Endometrial microvascular endothelial cells (primary cell): ENCODE data around the gene GATC. TPM values are rescaled to one million over a fixed set of nuclear protein-coding genes. Genes with fewer than 3 reads are reported as not detected.

Source experiments
- in situ Hi-C: cut with HindIII; loops from 2 replicates; pipeline ENCODE4 v1.10.0; 2017; ENCODE audit warnings: low sequenced_read_pairs, low pct_unique_long_range_greater_than_20kb; ENCODE audit errors: inconsistent ontology term
- total RNA-seq: library from RNA; depleted of rRNA; stranded (reverse); fragments of >200 nt; gene quantifications from one replicate; pipeline ENCODE4 v1.2.3, GENCODE V29; 2015; ENCODE audit errors: inconsistent ontology term

Gene GATC, protein sequence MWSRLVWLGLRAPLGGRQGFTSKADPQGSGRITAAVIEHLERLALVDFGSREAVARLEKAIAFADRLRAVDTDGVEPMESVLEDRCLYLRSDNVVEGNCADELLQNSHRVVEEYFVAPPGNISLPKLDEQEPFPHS
- total RNA-seq, result 23.8 TPM

DNA sequence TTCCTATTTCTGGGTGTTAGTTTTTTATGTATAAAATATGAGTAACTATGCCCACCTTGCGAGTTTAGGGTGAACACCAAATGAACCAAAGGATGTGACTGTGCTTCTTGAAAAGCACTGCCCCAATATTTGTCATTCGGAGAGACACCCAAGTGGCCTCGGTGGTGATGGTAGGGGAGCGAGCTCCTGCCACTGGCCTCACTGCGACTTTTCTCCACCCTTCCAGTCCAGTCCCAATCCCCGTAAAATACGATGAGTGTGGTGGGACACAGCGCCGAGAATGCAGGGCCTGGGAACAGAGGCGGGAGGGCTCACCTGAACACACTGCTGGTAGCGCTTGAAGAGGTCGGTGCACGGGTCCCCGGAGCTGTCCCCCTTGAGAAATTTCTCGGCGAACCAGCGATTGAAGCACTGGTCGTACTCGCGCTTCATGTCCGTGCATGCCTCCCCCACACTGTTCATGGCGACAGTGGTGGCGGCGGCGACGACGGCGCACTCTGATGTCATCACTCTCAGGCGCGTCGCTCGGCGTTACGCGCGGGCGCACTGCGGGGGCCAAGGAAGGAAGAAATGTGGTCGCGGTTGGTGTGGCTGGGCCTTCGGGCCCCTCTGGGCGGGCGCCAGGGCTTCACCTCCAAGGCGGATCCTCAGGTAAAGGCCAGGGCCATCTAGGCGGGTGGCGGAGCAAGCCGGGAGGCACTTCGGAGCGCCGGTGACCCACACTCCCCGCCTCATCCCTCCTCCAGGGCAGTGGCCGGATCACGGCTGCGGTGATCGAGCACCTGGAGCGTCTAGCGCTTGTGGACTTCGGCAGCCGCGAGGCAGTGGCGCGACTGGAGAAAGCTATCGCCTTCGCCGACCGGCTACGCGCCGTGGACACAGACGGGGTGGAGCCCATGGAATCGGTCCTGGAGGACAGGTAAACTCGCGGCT is at the start of gene GATC, which contains the start of gene TRIAP1:
GATC (plus strand) TSS at position 534 of the 933 bp plus-strand sequence; CDS start at position 571, 37 bp downstream.
TRIAP1 (minus strand) TSS at position 474 of the 933 bp plus-strand sequence; CDS start at position 462, 12 bp downstream.
- in situ Hi-C loops, result no loop called here

DNA sequence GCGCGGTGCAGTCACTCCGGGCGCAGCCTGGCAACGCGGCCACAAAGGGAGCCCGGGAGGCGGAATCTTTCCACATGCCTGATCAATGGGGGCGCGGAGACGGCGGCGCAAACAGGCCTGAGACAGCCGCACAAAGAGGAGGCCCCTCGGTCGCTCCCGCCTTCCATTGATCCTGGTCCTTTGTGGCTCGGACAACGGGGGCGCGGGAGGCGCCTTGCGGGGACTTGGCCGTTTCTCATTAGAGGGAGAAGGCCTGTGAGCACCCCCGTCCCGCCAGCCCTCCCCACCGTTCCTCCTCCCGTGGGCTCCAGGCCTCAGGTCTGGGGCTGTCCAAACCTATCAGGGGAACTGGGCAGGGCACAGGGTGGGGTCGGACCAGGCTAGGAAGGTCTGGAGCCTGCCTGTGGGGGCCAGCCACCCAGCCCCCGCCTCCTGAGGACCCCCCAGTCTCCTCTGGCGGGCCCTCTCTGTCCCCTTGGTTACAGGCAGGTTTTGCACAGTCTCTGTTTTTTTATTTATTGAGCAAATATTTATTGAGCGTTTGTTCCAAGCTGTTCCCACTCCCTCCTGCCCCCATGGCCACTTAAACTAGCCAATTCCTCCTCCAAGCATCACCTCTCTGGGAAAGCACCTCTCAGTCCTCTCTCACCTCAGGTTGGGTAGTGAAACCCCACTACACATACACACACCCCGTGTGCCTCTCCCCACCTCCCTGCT is 48.3 kb upstream of the GATC start:
- in situ Hi-C loops, result no loop called here

DNA sequence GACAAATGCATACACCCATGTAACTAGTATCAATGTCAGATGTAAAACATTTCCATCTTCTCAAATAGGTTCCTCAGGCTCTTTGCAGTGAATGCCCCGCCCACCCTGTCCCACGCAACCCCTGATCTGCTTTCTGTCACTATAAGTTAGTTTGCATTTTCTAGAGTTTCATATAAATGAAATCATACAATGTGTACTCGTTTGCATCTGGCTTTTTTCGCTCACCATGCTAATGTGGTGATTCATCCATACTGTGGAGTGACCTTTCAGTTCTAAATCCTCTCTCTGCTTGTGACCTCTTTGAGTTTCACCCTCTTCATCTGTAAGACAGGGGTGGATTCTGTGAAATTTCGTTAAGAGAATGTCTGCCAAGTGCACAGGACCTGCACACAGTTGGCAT is 46.7 kb upstream of the GATC start:
- in situ Hi-C loops, result no loop called here

DNA sequence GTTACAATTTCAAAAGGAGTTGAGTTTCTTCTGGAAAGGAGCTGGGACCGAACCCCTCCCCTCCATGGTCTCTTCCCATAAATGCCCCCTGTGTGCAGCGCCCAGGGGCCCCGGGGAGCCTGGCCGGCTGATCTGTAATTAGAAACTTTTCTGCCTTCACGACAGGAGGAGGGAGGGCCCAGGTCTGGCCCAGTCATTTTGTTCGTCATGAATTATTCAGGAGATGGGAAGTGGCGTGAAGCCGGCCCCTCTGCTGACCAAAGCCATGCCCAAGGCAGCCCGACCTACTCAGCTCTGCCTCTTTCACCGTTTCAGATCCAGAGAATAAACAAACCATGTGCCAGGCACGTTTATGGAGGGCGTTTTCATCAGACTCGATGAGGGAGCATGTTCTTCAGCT is 44.0 kb upstream of the GATC start:
- in situ Hi-C loops, result no loop called here

DNA sequence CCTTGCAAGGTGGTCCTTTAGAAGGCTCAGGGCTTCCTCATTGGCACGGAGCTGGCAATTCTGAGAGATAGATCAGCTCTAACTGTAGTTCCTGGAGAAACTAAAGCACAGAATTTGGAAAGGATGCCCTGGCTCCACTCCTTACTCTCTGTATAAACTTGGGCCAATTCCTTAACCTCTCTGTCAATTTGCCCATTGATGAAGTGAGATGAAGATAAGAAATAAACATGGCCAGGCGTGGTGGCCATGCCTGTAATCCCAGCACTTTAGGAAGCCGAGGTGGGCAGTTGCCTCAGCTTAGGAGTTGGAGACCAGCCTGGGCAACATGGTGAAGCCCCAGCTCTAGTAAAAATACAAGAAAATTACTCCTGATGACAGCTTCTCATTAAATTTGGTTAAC is 42.4 kb upstream of the GATC start:
- in situ Hi-C loops, result no loop called here

DNA sequence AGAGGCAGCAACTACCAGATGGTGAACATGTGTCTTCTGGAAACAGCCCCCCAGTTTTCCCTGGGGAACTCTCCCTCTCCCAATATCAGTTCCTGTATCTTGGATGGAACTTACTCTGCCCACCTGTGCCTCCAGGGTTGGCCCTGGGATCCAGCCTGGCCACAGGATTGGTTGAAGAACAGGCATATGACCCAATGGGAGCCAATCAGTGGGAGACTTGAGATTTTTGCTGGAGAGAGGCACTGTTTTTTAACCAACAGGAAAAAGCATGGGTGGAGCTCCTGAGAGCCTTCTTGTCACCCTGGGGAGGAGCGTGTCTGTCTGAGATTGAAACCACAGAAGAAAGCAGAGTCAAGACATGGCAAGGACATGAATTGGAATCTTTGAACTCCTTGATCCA is 42.0 kb upstream of the GATC start:
- in situ Hi-C loops, result no loop called here

DNA sequence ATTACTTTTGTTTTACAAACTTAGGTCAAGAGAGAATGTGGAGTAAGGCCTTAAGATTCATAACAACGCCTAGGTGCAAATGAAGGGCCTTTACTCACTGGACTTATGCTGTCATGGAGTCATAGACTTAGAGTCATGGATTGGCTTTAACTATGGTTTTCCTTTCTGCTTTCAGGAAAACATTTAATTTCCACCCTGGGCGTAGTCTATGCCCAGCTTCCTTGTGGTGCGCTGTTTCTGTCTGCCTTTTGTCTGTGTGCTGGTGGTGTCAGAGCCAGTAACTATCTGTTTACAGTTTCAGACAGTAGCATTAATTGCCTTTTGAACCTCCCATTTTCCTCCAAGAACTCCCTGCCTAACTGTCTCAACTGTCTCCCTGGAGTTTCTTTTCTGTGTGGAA is 40.2 kb upstream of the GATC start:
- in situ Hi-C loops, result no loop called here

DNA sequence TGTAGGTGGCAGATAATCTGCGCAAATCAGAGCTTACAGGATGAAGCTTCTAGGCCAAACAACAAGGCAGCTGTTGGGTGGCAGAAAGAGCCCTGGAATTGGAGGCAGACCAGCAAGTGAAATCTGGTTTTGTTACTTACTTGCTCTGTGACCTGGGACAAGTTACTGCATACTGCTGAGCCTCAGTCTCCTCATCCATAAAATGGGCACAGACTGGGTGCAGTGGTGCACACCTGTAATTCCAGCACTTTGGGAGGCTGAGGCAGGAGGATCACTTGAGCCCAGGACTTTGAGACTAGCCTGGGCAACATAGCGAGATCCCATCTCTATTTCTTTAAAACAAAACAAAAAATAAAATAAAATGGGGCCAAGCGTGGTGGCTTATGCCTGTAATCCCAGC is 39.7 kb upstream of the GATC start:
- in situ Hi-C loops, result no loop called here

DNA sequence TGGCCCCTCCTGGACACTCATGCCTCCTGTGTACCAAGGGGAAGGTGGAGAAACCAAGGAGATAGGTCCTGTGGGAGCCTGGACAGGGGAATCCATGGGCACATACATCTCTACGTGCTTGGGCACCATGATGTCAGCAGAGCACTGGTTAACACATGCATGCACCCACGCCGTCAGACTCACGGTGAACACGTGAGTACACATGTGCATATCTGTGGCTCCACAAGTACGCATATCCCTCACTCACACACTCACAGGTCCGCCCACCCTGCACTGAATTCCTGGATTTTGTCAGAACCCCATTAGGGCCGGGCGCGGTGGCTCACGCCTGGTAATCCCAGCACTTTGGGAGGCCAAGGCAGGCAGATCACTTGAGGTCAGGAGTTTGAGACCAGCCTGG is 37.5 kb upstream of the GATC start:
- in situ Hi-C loops, result no loop called here

DNA sequence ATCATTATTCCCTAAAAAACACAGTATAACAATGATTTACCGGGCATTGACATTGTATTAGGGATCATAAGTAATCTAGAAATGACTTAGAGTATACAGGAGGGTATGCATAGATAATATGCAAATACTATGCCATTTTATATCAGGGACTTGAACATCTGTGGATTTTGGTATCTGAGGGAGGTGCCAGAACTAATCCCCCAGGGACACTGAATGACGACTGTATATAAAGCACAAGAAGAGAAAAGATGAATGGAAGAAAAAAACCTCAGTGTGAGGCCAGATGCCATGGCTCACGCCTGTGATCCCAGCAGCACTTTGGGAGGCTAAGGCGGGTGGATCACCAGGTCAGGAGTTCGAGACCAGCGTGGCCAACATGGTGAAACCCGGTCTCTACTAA is 33.8 kb upstream of the GATC start:
- in situ Hi-C loops, result no loop called here

DNA sequence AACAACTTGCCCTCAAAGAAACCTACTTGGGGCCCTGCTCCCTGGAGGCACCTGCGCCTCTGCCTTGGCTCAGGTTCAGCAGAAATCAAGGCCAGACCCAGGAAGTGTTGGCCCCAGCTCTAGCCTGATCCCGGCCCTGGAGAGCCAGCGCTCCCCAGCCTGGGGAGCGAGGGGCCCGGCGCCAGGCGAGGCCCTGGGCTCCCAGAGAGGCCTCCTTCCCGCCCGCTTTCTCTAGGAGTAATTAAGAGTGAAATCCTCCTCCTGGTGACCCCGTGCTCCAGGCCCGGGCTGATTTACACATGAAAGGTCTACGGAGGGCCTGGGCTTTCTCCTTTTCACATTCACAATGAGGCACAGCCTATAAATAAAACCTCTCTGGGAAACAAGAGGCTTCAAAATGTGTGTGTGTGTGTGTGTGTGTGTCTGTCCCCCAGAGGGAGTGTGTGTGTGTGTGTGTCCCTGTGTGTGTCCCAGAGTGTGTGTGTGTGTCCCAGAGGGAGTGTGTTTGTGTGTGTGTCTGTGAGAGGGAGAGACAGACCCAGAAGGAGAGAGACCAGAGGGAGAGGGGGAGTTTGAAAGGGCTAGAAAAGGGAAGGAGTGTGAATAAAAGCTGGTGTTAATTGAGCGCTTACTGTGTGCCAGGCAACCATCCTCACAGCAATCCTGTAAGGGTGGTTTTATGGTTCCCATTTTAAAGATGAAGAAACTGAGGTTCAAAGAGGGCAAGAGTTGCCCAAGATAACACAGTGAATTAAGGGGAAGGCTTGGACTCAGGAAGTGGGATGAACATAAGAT is 32.1 kb upstream of the GATC start:
- in situ Hi-C loops, result no loop called here

DNA sequence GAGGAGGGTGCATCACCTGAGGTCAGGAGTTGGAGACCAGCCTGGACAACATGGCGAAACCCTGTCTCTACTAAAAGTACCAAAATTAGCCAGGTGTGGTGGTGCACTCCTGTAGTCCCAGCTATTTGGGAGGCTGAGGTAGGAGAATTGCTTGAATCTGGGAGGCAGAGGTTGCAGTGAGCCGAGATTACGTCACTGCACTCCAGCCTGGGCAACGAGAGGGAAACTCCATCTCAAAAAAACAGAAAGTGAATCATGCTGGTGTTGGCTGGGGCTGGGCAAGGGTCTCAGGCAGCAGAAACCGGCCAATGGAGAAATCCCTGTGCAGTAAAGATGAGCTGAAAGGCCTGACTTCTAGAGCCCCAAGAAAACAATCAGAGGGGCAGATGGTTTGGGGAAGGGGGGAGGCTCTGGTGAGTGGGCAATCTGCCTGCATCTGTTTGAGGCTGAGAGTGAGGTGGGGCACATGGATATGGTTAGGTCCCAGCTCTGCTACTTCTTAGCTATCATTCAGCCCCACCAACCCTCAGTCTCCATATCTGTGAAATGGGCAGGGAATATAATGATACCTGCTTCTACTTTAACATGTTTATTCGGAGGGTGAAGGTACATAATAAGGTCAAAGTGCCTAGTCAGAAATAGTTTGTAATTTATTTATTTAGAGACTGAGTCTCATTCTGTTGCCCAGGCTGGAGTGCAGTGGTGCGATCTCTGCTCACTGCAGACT is 29.6 kb upstream of the GATC start:
- in situ Hi-C loops, result no loop called here

DNA sequence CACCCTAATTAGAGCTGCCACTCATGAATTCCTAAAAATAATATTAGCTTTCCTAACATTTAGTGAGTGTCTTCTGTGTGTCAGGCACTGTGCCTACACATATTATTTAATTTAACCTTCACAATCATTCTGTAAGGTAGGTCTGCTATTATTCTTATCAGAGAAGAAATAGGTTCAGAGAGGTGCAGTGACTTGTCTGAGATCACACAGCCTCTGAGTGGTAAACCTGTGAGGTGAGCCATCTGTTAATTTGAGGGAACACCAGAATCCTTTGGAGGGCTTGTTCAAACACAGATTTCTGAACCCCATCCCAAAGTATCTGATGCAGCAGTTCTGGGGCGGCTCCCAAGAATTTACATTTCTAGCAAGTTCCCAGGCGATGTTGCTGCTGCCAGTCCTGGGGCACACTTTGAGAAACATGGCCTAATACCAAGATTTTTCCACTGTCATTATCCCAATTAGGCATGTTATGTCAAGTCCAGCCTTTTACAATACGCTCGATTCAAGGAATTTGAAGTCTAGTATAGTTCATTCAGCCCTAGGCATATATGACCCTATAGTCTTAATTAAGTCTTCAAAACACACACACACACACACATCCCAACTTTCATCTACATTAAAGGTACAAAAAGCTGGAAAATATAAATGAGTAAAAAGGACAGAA is 28.2 kb upstream of the GATC start:
- in situ Hi-C loops, result no loop called here

DNA sequence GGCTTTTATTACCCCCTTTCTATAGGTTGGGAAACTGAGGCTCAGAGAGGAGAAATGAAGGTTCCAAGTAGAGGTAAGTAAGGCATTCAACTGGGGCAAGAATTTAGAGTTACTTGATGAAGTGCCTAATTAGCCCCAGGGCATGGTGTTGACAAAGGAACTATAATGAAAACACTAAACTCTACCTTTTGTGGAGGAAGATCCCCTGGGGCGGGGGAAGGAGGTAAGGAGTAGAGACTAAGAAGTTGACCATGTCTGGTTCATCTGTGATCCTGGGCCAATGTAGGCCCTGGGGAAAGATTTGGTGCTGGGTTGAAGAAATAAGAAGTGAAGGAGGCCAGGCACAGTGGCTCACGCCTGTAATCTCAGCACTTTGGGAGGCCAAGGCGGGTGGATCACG is 24.5 kb upstream of the GATC start:
- in situ Hi-C loops, result no loop called here

DNA sequence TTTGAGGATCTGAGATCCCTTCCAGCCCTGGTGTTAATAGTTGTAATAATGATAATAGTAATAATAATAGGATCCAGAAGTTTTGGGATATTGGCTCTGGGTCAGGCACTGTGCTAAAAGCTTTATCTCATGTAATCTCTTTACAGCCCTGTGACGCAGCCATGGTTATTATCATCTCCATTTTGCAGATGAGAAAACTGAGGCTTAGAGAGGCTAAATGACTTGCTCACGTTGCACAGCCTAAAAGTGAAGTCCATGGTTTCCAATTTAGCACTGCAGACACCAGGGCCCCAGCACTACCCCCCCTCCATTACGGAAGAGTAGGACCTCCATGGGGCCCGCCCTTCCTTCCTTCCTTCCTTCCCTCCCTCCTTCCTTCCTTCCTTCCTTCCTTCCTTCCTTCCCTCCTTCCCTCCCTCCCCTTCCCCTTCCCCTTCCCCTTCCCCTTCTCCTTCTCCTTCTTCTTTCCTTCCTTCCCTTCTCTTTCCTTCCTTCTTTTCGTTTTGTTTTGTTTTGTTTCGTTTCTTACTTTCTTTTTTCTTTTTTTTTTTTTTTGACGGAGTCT is 23.3 kb upstream of the GATC start:
- in situ Hi-C loops, result no loop called here

DNA sequence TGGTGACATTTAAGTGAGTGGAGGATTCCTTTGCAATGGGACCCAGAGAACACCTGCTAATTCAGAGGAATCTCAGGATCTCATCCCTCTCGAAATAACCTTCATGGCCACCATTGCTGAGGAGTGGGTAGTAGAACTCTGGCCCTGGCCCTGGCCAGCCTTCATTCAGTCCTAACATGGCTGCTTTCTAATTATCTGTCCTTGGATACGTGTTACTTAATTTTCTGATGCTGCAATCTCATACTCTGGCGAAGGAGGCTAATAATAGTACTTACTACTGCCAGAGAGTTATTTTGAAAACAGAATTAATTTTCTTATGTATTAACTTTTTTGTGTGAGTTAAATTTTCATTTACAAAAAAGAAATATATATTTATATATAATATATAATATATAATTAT is 20.4 kb upstream of the GATC start:
- in situ Hi-C loops, result no loop called here

DNA sequence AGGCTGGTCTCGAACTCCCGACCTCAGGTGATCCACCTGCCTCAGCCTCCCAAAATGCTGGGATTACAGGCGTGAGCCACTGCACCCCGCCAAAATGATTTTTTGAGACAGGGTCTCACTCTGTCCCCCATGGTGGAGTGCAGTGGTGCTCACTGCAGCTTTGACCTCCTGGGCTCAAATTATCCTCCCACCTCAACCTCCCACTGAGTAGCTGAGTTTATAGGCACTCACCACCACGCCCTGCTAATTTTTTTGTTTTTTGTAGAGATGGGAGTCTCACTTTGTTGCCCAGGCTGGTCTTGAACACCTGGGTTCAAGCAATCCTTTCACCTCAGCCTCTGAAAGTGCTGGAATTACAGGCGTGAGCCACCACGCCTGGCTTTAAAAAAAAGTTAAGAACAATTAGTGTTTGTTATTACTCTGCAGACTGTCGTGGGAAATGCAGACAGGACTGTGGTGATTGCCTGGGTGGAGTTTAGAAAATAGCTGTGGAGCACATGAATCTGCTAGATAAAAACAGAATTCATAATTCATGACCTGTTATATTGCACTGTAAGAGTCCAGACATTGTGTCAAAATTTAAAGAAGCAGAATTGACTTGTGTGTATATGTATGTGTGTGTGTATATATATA is 17.5 kb upstream of the GATC start:
- in situ Hi-C loops, result no loop called here
